ENCODE measurements around the gene CKS1B. TPM values are rescaled to one million over a fixed set of nuclear protein-coding genes. Genes with fewer than 3 reads are reported as not detected.
"Not testable (repeated sequence)": the region's sequence is repeated elsewhere in the genome, so short reads cannot be mapped to it uniquely, and the experiment has no call there.

Gene CKS1B
- total RNA-seq, 1 experiment from 2014 or later: 189 TPM

- no peak for DNase-seq (ENCODE audit: low spot score)
Measured at GRCh38 chr1:154963643-154964042, 10.8 kb upstream of the CKS1B start.

GRCh38 chr1:154964359-154964758, 10.1 kb upstream of the CKS1B start:
- no peak for DNase-seq (ENCODE audit: low spot score)

- DNase-seq (ENCODE audit: low spot score): no peak
Measured at GRCh38 chr1:154966111-154966510, 8.4 kb upstream of the CKS1B start.

- no peak for DNase-seq (ENCODE audit: low spot score)
Measured at GRCh38 chr1:154967331-154967950, 7.0 kb upstream of the CKS1B start.

GRCh38 chr1:154968731-154969130, 5.8 kb upstream of the CKS1B start:
- DNase-seq (ENCODE audit: low spot score): no peak

GRCh38 chr1:154969246-154969645, 5.2 kb upstream of the CKS1B start:
- no peak for DNase-seq (ENCODE audit: low spot score)

GRCh38 chr1:154969860-154970452, 4.5 kb upstream of the CKS1B start:
- no peak for DNase-seq (ENCODE audit: low spot score)

GRCh38 chr1:154970631-154971340, 3.7 kb upstream of the CKS1B start, which contains the start of gene SHC1:
SHC1 (minus strand) TSS chr1:154970747; CDS start chr1:154970526, 221 bp downstream.
- DNase-seq (ENCODE audit: low spot score): peak; percentile 62

- DNase-seq (ENCODE audit: low spot score): peak; percentile 55
Measured at GRCh38 chr1:154971341-154971998, 3.0 kb upstream of the CKS1B start.

- DNase-seq (ENCODE audit: low spot score): no peak
Measured at GRCh38 chr1:154972213-154972516, 2.3 kb upstream of the CKS1B start.

- peak; percentile 93 for DNase-seq (ENCODE audit: low spot score)
Measured at GRCh38 chr1:154972517-154973343, 1.8 kb upstream of the CKS1B start.

GRCh38 chr1:154973344-154974101, 958 bp upstream of the CKS1B start:
- peak; percentile 99 for DNase-seq (ENCODE audit: low spot score)

GRCh38 chr1:154974808-154975408, 427 bp downstream of the CKS1B start:
- peak; percentile 98 for DNase-seq (ENCODE audit: low spot score)

- DNase-seq (ENCODE audit: low spot score): peak; percentile 34
Measured at GRCh38 chr1:154975409-154976059, 1.1 kb downstream of the CKS1B start.

- not testable (repeated sequence) for DNase-seq (ENCODE audit: low spot score)
Measured at GRCh38 chr1:154977762-154978161, 3.3 kb downstream of the CKS1B start.

GRCh38 chr1:154978360-154978759, 3.9 kb downstream of the CKS1B start:
- no peak for DNase-seq (ENCODE audit: low spot score)

GRCh38 chr1:154982341-154982740, 7.9 kb downstream of the CKS1B start:
- no peak for DNase-seq (ENCODE audit: low spot score)

- DNase-seq (ENCODE audit: low spot score): peak; percentile 99
Measured at GRCh38 chr1:154982897-154983648, 8.6 kb downstream of the CKS1B start, which contains the start of gene FLAD1. FLAD1 (plus strand) TSS chr1:154983344; CDS start chr1:154983695, 351 bp downstream.

All from HT-29 (cell line).